Middle frontal gyrus (tissue), 1 donor: ENCODE data around the gene CYP2J2.
A peak's percentile ranks its signal among the peaks of the same experiment; 100 is the strongest.
"Not testable (repeated sequence)": the region's sequence is repeated elsewhere in the genome, so short reads cannot be mapped to it uniquely, and the experiment has no call there.

Experiments used
- DNase-seq: peaks from one replicate; pipeline ENCODE4 v3.0.0-alpha.2; 2015; ENCODE audit warnings: low spot score; ENCODE audit errors: extremely low spot score

CYP2J2 gene

DNA sequence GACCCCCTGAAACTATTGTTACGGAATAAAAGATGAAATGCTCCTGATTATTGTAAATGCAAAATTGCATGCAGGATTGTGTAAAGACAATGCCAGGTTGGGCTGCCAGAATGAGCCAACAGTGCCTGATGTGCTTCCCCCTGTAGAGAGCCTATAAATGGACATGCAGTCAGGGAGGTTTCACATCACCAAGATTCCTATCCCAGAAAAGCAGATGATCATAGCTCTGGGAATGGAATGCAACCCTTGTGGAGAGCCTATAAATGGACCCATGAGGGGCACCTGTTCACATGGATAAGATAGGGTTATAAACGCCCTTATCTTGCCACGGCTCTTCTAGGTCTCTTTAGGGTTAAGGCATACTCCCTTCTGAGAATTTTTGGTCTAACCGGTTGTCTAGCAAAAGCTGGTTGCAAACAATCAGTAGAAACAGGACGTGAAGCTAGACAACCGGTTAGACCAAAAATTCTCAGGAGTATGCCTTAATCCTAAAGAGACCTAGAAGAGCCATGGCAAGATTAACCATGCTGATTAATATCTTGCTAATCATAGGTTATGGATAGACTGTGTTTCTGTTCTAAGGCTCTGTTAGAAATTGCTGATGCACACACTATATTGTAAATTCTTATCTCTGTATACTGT is 5.2 kb downstream of the CYP2J2 start:
- not testable (repeated sequence) for DNase-seq

DNA sequence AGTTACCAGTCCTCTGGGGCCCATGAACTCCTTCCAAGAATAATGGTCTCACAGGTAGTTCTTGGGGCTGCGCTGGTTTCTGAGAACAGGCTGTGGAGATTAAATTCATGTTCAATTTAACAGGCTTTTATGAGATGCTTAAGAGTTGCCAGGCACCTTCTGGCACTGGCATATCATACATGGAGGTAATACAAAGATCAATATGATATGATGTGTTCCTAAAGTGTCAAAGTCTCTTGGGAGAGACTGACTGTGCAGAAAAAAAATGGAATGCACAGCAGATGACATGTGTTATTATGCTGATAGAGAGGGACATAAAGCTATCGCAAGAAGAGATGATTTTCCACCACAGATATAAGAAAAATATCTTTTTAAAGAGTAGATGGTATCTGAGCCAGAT is 6.8 kb downstream of the CYP2J2 start:
- DNase-seq: no peak

DNA sequence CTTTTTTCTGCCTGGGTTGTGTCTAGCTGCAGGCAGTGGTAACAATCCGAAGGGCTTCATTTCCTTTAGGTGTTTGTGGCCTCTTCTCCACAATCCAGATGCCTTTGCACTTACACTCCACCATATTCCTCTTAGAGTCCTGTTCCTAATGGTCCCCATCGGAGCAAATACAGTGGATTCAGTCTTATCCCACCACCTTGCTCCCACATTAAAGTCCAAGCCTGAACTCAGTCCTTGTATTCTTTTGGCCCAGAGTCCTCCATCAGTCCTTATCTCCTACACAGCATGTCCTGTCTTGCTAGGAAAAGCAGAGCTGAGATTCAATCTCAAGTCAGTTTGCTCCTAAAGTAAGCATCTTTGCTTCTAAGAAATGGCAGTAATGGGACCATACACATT is 8.8 kb downstream of the CYP2J2 start:
- DNase-seq: no peak

DNA sequence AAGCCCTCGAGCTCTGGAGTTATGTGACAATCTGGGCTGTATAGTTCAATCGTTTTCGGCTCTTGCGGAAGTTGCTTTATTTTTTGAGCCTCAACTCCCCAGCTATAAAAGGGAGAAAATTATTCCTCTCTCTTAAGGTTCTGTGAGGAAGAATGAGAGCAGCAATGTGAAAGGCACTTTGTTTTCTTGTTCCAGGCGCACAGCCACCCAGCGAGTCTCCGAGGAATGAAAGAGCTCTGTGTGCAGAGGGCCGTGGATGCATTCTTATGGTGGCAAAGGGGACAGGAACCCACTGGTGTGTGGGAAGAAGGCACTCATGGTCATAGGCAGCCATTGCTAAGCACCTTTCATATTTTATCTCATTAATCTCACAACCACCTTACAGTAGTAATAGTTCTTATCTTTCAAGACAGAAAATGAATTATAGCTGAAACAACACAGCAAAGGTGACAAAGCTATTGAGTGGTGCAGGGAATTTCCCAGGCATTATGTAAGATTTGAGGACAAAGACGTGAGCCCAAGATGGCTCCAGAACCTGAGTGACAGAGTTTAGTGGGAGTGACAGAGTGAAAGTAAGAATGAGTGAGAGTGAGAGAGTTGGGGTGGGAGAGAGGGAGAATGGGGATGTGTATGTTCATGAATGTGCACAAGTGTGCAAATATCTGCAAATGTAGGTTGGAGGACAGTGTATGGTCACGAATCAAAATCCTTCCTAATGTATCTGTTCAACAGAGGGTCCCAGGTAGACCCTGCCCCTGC is 9.4 kb downstream of the CYP2J2 start:
- DNase-seq: peak; percentile 63

DNA sequence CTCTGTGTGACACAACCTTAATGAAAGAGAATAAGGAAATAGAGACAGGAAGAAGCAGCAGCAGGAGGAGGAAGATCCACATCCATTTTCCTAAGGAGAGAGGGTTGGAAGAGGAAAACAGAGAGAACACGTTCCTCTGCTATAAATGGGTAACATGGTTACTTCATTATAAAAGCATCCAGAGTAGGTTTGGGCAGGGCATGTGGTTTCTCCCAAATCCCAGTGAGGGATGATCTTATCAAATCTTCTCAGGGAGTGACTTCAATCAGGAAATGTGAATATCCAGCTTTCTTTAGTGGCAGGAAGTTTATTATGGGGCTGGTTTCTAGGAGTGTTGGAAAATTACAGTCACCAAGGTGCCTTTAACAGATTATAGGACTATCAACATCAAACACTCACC is 11.1 kb downstream of the CYP2J2 start:
- no peak for DNase-seq

GRCh38 chr1:59914791-59915286 is 11.7 kb downstream of the CYP2J2 start:
- not testable (repeated sequence) for DNase-seq

DNA sequence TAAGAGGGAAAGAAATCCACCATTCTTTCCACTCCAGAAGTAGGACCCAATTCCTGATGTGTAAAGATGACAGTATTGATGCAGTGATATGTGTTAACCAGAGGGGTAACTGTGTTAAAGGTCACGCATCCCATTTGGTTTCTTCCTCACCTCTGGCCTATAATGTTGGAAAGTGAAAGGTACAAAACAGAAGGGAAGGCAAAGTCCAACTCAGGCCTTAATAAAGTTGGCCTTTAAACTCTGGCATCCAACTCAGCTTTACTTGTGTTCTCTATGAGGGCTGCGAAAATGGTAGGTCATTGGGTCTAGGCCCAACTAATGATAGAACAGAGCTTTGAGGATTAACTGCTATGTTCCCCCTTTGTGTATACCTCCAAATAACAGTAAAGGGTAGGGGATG is 17.9 kb downstream of the CYP2J2 start:
- DNase-seq: no peak

GRCh38 chr1:59908084-59908483 is 18.5 kb downstream of the CYP2J2 start:
- DNase-seq: no peak

GRCh38 chr1:59906931-59907330 is 19.6 kb downstream of the CYP2J2 start:
- no peak for DNase-seq

- DNase-seq: peak; percentile 31
These were observed 23.3 kb downstream of the CYP2J2 start for GRCh38 chr1:59903141-59903754.

- DNase-seq: no peak
These were observed 24.7 kb downstream of the CYP2J2 start for GRCh38 chr1:59901770-59902388.

GRCh38 chr1:59900640-59901039 is 25.9 kb downstream of the CYP2J2 start:
- DNase-seq: no peak

DNA sequence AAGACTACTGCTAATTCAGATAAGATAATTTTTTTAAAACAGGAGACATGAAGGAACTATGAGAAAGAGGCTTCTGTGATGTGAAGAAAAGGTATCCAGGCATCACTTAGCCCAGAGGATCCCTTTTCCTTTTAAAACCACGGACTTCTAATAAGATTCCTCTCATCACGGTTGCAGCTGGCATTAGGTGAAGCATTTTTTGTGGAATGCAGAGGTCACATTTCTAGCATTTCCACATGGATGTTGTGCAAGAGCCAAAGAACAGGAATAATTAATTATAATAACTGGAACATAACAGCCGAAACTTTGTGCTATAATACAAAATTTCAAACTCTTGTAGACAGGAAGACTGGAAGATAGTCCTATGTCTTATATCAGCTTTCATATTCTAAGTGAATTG is 27.6 kb downstream of the CYP2J2 start:
- no peak for DNase-seq

GRCh38 chr1:59897165-59897564 is 29.4 kb downstream of the CYP2J2 start:
- no peak for DNase-seq

DNA sequence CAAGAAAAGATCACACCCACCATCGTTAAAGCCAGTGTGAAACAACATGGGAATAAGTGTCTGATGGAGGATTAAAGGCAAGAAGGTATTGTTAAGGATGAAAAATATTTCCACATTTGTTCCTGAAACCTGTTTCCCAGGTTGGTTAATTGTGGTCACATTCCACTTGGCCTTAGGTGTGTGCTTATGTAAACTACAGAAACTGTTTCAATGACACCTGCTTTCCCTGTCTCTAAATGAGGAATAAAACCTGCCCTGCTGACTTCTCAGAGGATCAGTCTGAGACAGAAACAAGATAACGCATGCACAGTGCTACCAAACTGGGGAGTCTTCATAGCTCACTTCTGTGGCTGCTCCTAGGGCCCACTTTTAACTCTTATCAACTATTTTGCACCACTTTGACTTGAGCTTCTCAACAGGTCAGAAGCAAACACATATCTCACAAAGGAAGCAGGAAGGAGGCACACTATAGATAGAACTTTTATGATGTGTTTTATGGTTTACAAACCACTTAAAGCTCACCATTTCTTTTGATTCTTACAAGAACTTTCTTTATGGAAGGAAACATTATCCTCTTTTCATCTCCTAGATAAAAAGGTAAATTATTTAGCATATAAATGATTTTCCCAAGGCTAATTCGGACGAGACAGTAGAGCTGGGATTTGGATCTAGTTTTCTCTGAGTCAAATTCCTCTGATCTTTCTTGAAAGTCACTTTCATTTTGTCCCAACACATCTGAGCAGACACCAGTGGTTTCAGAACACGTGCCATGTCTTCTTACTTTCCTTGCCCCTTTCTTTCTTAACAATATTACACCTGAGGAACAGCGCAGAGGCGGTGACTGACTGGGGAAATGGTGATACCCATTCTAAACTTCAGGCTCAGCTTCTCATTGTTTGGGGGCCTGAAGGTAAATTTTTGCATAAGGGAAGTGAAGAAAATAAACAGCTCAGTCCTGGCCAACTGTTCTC is 33.4 kb downstream of the CYP2J2 start:
- no peak for DNase-seq

DNA sequence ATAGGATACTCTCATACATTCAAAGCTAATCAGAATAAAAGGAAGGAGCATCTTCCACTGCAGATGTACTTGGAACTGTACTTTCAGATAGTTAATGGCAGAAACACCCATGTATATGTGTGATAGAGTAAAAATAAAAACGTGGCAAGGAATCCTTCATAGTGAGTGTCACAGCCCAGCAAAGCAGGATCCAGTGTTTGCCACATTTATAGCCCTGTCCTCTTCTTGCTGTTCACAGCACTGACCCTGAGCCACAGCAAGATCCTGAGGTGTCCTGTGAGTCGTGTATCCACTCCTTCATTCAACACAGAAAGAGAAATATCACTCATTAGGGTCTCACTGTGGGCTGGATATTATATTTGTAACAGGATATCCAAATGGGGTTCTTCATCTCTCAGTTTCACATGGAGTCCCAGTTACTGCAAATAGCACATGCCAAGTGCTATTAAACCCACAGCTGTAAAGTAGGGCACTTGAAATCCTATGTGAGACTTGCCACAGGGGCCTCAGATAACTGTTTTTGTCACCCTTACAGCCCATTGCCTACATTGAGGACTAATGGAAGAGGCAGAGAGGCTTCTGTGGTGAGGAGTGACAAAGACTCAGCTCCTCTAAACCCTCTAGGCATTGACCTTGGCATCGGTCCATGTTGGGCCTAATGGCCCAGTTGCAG is 41.3 kb downstream of the CYP2J2 start:
- DNase-seq: no peak

DNA sequence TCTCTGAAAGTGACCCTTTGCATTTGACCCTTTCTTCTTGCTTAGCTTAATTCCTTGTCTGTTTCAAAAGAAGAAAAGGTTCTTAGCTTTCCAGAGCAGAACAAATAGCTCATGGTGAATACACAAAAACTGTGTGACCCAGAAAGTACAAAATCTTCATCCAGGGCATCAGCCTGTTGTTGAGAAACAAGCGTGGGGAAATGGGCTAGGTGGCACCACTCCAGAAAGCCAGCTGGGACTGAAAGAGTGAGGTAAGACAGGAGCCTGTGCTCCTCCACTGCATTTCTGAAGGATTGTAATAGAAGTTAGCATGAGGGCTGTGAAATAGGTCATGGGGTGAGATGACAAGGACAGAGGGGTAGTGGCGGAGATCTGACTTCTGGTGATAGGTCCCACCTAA is 45.8 kb downstream of the CYP2J2 start:
- no peak for DNase-seq

- no peak for DNase-seq
These were observed 46.5 kb downstream of the CYP2J2 start for GRCh38 chr1:59879996-59880505.

DNA sequence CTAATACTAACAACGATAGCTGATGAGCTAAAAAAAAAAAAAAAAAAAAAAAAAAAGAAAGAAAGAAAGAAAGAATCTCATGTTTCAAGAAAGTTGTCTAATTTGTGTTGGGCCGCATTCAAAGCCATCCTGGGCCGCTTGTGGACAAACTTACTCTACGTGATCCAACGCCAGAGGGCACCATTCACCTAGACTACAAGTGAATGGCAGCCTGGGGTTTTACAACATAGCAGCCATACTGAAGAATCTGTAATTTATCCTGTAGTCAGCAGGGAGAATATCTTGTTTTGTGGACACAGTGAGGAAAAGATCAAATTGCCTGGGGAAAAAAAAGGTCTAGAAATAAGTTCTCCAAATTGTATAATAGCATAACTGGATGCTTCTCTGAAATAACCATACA is 47.0 kb downstream of the CYP2J2 start:
- peak; percentile 6 for DNase-seq

GRCh38 chr1:59878370-59878769 is 48.2 kb downstream of the CYP2J2 start:
- DNase-seq: no peak
